ENCODE data around the gene PLCL2.
A peak's percentile ranks its signal among the peaks of the same experiment; 100 is the strongest.

The PLCL2 gene

DNA sequence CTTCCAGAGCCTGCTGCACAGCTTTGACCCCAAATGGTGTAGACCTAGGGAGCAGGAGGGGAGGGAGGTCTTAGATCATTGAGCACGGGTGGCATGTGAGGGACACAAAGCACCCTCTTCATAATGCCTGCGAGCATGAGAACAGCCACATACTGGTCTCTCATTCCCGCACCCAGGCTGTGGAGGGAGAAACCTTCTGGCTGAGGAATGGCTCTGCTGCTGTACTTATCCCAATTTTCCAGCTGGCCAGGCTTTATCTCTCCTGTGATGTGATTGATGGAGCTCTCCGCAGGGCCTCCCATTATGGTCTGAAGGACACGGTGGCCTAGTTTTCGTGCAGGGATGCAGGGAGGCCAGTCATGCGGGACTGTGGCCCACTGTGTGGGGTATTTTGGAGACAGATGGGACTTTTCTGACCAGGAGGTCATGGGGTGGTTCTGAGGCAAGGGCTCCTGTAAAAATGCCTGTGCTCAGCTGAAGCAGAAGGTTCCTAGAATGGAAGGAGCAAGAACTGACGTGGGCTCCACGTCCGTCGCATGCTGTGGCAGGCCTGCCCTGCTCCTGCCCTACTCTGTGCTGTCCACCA lies 251.5 kb downstream of the PLCL2 start:
- Histone ChIP-seq H3K36me3 (no peaks in the 10 kb centered on the region), H3K27me3 (no peaks in the 10 kb centered on the region), H3K9me3 (no peaks in the 10 kb centered on the region), H3K4me3 (no peak overlapping the region), H3K27ac (no peak overlapping the region), H3K4me1 (peaks cover 0 to 13% (median 0%) of the 10 kb centered on the region in 4 donors)
- peak; percentile 67 to 77 for DNase-seq
- intact Hi-C loops (cut with DNase I; ENCODE audit: low total_unique reads) = no loop called here
- TF ChIP-seq, protein P1, sequence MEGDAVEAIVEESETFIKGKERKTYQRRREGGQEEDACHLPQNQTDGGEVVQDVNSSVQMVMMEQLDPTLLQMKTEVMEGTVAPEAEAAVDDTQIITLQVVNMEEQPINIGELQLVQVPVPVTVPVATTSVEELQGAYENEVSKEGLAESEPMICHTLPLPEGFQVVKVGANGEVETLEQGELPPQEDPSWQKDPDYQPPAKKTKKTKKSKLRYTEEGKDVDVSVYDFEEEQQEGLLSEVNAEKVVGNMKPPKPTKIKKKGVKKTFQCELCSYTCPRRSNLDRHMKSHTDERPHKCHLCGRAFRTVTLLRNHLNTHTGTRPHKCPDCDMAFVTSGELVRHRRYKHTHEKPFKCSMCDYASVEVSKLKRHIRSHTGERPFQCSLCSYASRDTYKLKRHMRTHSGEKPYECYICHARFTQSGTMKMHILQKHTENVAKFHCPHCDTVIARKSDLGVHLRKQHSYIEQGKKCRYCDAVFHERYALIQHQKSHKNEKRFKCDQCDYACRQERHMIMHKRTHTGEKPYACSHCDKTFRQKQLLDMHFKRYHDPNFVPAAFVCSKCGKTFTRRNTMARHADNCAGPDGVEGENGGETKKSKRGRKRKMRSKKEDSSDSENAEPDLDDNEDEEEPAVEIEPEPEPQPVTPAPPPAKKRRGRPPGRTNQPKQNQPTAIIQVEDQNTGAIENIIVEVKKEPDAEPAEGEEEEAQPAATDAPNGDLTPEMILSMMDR (IDR thresholded peaks at IDR 0.05) = no peak

DNA sequence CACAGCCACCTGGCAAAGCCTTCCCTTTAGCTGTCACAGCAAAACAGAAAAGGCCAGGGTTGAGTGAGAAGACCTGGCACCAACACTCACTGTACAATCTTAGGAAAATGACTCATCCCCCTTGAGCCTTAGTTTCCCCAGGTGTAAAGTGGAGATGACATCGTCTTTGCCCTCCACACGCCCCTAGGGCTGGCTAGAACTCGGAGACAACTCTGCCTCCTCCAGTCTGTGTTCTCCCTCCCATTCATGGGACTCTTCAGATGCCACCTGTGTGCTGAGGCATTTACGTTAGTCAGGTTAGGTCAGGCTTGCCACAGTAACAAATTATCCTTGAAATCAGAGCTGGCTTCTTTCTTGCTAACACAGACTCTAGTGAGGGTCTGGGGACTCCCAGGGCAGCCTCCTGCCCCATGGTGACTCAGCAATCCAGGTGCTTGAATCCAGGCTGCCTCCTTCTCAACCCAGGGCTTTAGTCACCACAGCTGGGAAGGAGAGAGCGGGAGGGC lies 252.6 kb downstream of the PLCL2 start:
- H3K27me3 ChIP-seq = no peaks in the 10 kb centered on the region
- no peak overlapping the region for H3K4me3 ChIP-seq
- peaks cover 0 to 18% (median 0%) of the 10 kb centered on the region in 4 donors for H3K4me1 ChIP-seq
- peak in 1 of 2 donors; percentile 42 for DNase-seq
- H3K9me3 ChIP-seq = no peaks in the 10 kb centered on the region
- TF ChIP-seq, protein P1 (IDR thresholded peaks at IDR 0.05) = no peak
- intact Hi-C loops (cut with DNase I; ENCODE audit: low total_unique reads) = no loop called here
- no peaks in the 10 kb centered on the region for H3K36me3 ChIP-seq
- no peak overlapping the region for H3K27ac ChIP-seq

GRCh38 chr3:17138246-17139039 lies 253.7 kb downstream of the PLCL2 start:
- H3K27ac ChIP-seq = no peak overlapping the region
- no peaks in the 10 kb centered on the region for H3K9me3 ChIP-seq
- no peaks in the 10 kb centered on the region for H3K27me3 ChIP-seq
- TF ChIP-seq, protein P1 (IDR thresholded peaks at IDR 0.05) = no peak
- no peak overlapping the region for H3K4me3 ChIP-seq
- H3K4me1 ChIP-seq = peaks cover 0 to 18% (median 0%) of the 10 kb centered on the region in 4 donors
- intact Hi-C loops (cut with DNase I; ENCODE audit: low total_unique reads) = no loop called here
- DNase-seq = no peak
- no peaks in the 10 kb centered on the region for H3K36me3 ChIP-seq

All from tibial artery (tissue), 4 donors.